HG03064 (cell line): Measurements from ENCODE around the gene CD8B2.
"Not testable (repeated sequence)": the region's sequence is repeated elsewhere in the genome, so short reads cannot be mapped to it uniquely, and the experiment has no call there.

Experiments used
- ATAC-seq: cut with Tn5 transposase; IDR thresholded peaks from one replicate; pipeline ENCODE4 v1.9.1; 2021; ENCODE audit warnings: low read depth; ENCODE audit not compliant: unreplicated experiment

CD8B2 gene

DNA sequence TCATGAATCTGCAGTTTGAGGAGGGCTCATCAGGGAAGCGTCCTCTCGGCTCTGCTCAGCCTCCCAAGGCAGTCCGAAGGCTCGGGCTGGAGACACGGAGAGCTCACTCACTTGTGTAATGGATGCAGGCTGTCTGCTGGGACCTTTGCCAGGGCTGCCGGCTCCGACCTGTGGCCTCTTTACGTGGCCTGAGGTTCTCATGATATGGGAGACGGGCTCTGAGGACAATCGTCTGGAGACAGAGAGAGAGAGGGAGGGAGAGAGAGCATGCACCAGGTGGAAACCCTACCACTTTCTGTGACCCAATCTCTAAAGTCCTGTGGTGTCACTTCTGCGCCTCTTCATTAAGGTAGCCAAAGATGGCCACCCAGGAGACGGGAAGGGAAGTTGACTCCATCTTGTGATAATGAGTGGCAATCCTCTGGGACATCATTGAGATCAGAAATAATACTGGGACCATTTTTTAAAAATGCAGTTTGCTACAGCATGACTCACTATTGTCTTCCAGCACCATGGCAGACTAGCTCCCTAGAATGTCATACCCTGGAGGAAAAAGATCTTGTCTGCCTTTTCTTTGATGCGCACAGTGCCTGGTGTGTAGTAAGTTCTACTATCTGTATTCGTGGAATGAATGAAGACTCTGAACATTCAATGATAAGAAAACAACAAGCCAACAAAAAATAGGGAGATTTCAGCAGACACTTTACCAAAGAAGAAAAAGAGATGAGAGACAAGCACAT is 60.2 kb downstream of the CD8B2 start:
- no peak for ATAC-seq

DNA sequence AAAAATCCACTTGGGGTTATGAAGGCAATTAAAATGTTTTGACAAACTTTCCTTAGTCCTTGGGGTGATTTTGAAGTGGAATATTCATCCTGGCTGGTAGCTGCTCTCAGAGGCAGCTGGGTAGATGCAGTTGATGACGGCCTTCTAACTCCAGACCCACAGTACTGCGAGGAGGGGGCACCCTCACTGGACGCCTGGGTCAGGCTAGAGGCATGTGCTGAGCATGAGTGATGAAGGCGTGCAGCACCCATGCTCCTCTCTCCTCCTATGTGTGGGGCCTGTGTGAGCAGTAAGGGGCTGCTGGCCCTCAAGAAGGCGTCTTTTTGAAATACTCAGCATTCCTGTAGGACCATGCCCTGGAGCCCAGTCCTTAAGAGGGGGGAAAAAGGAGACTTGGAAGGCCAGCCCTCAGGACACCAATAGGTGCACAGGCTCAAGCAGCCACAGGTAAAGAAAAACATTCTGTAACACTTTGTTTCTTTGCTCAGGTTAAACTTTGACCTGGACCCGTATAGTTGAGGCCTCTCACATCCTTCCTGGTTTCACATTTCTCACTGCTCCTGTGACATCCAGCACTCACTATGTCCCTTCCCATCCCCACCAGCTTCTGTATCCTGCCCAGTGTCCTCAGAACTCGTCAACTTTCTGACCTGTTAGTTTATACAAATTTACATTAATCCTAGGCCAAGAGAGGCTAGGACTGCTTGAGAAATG is 64.4 kb downstream of the CD8B2 start:
- ATAC-seq: no peak

DNA sequence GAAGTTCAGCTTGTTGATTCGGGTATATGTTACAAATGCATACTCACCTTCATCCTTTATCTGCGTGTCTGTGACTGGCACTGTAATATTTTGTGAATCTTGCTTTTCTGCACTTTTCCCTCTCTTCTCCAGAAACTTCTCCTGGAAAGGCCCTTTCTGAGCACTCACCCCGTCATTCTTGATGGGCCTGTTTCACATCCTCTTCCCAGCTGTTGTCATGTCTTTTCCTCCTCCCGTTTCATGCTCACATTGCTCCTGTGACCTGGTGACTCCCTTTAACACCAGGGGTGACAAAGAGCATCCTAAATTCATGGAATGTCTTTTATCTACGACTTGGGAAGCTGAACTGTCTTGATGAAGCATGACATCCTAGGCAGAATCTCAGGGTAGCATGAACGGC is 65.8 kb downstream of the CD8B2 start:
- no peak for ATAC-seq

DNA sequence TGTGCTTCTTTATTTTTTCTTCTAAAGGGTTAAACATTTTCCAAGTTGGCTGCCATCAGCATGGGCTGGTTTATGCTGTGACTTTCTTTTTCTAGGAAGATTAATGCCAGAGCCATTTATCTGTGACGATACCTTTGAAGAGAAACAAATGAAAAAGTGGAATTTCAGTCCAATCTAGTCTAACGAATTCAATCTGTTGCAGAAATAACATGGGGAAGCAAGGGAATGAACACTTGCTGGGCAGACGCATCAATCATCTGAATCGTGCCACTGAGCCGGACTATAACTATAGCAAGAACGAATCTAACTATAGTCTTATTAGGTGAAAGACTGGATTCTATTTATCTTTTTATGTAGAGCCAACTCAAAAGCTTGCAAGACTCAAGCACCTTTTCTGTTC is 66.2 kb downstream of the CD8B2 start:
- no peak for ATAC-seq

DNA sequence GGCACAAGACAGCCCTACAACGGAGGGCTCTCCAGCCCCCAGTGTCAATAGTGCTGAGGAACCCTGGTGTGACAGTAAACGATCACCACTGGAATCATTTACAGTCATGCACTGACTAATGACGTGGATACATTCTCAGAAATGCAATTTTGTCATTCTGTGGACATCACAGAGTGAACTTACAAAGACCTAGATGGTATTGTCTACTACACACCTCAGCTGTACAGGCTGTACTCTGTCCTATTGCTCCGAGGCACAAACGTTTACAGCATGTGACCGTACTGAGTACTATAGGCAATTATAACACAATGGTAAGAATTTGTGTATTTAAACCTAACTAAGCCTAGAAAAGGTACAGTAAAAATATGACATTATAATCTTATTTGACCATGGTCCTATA is 67.2 kb downstream of the CD8B2 start:
- no peak for ATAC-seq

DNA sequence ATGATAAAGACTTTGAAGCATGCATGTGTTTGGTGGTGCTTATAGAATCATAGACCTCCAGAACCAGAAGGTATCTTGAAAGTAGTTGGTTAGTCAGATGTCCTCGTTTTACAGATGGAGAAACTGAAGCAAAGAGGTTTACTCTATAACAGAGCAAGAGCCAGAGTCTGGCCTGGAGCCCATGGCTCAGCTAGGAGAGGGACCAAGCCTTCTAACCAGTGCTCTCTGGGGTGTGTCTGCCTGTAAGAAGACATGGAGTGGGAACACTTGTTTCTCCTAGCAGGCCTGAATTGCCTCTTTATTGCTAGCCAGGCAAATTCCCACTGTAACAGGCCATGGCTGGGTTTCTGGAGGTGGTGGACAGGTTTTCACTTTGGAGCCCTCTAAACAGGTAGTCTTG is 67.9 kb downstream of the CD8B2 start:
- no peak for ATAC-seq

DNA sequence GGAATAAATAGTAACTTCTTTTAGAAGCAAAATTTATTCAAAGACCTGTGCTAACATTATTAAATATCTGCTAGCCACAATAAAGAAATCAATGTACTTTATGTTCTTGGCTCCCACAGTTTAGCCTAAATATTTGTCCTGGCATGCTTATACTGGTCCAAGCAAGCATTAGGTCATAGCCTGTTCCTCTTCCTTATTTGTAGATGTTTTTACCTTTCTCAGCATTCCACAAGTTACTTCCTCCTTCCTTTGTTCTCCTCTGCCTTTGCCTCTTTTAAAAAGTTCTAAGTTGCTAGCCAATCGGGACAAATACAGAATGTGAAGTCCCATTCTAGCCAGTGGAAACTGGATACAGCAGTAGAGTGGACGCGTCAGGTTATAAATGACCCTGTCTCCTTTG is 72.6 kb downstream of the CD8B2 start:
- not testable (repeated sequence) for ATAC-seq

DNA sequence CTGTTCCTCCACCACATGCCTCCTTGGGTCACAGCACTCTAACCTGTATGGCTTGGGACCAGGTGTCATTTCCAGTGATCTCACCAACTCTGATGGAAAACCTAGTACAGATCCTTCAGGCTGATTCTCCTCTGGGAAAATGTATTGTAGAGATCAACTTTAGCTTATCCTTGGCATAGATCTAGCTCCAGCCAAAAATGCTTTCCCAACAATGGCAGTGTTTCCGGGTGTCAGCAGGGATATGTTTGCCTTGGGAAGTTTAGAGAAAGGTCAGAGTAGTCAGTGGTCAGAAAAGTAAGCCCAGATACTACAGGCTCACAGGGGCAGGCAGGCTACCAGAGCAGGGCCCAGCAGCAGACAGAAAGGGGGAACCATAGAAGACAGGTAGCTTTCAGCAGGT is 73.6 kb downstream of the CD8B2 start:
- no peak for ATAC-seq

DNA sequence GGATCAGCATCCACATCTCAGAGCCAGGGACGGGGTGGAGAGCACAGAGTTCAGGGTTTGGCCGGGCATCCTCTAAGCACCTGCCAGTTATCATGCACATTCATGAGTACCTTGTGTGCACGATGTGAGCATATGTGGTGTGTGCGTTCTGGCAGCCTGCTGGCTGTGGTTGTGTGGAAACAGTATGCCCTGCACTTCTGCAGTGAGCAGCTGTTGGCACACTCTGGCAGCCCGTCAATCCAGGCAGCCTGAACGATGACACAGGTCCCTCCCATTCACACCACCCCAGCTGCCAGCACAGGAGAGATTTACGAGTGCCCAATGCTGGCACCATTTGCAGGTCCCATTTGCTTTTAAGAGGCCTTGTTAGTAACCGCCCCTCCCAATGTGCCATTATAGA is 74.2 kb downstream of the CD8B2 start:
- no peak for ATAC-seq

DNA sequence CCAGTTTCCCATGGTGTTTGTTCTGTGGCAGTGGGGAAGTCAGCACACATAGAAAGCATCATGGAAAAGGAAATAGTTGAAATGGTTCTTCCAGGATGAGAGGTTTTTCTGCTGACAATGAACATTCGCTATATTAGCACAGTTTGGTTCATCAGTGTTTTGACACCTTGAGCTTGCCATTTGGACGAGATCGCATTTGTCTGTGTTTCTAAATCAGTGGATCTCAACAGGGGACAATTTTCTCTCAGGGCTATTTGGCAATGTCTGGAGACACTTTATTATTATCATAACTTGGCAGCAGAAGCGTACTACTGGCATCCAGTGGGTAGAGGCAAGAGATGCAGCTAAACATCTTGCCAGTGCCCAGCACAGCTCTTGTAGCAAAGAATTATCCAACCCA is 74.6 kb downstream of the CD8B2 start:
- ATAC-seq: no peak

DNA sequence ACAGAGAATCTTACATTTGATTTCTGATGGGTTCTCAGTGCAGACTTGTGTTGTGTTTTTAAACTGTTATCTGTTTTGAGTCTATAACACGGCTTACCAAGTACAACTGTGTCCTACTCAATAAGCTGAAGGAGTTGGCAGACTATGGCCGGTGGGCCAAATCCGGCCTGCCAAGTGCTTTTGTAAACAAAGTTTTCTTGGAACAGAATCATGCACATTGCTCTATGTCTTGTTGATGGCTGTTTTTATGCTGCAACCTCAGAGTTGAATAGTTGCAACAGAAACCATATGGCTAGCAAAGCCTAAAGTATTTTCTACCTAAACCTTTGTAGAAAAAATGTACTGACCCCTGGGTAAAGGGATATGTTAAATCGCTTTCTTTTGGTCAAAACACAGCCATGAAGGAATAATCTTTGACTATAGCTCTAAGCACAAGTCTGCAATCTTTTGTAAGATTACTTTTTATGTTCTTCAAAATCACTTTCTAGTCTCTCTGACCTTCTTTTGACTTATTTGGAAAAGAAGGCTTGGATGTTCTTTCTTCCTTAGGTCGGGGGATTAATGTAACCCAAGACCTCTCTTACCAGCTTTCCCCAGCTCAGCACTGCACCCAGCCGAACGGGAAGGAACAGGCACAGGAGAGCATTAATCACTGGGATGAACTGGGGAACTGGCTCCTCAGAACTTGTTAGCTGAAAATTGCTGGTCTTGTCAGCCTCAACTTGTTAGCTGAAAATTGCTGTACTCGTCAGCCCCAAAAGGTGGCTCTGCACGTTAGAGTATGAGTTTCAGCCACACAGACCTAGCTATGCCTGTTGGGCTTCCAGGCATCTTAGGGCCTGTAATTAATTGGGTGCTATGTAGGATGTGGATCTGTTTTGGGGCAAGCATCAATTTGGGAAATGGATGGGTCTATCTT is 75.4 kb downstream of the CD8B2 start:
- no peak for ATAC-seq

DNA sequence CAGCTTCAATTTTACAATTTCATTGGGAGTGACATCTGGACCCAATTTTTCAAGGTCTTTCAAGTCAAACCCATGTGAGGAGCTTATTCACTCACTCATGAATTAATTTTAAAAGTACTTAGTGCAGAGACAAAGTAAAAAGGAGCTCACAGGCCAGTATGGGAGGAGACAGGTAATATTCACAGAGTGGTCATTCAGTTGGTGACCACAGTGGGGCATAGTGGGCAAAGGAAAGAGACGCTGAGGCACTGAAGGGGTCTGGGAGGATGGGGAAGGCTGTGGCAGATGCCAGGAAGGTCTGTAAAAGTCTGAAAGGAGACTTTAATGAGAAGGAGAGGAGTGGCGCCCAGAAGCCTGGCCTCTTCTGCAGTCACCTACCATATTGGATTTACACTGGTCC is 76.0 kb downstream of the CD8B2 start:
- no peak for ATAC-seq

DNA sequence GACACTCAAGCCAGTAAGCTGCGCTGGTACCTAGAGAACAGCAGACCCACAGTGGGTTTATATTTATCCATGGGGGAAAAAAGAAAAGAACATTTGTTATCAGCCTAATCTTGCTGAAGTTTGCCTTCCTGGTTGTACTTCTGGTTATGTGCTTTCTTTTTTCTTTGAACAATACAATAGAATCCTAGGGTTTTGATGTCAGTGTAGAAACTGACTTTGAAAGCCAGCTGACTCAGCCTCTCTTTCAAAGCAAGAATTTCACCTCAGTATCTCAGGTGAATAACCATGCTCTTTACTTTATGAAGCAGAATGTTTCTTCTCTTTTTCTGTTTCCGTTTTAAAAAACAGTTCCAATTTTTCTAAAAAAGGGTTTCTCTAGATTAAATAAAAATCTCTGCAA is 78.4 kb downstream of the CD8B2 start:
- ATAC-seq: no peak

DNA sequence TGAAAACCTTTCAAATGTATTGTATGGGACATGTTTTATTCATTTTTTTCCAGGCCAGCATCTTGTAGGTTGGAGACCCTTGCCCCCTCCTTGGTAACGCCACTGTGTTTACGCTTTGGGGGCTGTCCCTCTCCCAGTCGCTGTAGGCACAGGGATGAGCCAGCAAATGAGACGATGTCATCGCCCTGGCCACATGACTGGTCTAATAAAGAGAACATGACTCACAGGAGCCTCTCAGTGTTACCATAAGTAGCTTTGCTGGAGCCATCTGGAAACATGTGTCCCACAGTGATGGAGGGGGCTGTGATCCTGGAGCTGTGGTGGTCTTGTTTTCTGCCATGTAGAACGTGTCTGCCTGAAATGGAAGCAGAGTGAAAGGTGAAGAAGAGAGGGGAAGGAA is 78.9 kb downstream of the CD8B2 start:
- ATAC-seq: no peak

DNA sequence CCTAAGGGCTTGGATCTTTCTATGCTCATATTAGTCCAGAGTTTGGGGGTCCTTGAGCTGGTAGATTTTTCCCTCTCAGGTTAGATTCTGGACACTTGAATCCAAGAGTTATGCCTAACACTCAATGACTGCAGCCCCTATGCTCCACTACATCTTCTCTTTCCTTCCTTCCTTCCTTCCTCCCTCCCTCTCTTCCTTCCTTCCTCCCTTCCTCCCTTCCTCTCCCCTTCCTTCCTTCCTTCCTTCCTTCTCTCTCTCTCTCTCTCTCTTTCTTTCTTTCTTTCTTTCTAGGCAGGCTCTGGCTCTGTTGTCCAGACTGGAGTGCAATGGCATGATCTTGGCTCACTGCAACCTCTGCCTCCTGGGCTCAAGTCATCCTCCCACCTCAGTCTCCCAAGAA is 79.3 kb downstream of the CD8B2 start:
- not testable (repeated sequence) for ATAC-seq

DNA sequence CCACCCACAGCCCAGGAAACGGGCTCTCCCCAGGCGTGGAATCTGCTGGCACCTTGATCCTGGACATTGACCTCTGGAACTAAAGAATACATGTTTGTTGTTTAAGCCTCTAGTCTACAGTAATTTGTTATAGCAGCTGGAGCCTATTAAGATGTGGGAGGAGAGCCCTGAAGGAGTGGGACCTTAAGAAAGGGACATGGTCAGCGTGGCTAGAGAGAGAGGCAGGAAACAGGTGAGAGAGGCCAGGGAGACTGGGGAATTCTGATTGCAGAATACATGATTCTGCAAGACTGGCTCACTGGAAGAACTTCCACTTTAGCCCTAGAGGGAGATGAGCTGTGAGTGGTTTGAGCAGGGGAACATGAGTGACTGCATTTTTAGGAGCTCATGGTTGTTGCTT is 83.2 kb downstream of the CD8B2 start:
- ATAC-seq: no peak
